Measurements from ENCODE around the gene ZNF787. TPM values are rescaled to one million over a fixed set of nuclear protein-coding genes. Genes with fewer than 3 reads are reported as not detected.

Gene ZNF787
- total and polyA plus RNA-seq, 2 of the 13 experiments (the other 11 are each of a cell fraction or from before 2014, with no cell fraction given): 15.1 to 42.8 TPM

DNA sequence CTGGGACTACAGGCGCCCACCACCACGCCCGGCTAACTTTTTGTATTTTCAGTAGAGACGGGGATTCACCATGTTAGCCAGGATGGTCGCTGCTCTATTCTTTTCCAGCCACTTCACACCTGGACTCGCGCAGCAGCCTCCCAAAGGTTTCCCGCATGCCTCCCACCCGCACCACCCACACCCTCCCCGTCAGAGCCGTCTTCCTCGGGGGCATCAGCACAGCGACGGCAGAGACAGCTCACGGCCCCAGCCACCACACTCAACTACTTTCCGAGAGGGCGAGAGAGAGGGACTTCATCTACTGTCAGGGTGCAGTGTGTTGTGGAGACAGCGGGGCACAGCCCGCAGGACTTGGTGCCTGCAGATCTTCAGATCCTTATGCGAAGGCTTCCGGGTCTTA is 5.6 kb downstream of the ZNF787 start (continued):
- no peak for TF ChIP-seq FOXP4 (CRISPR knock-in tag; IDR thresholded peaks at IDR 0.05)

DNA sequence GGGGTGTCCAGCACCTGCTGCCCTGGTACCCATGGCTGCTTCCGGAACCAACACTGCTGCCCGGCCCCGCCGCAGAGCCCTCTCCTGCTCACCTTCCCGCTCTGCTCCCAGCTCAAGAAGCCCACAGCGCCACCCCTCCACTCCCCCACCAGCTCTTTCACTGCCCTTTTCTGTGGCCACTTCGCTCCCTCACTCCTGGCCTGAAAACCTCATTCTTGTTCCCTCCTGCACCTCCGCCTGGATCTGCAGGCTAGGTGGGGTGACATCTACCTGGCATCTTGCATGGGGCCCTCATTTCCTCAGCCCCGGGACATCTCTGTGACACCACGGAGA is 6.4 kb downstream of the ZNF787 start:
- CTCF ChIA-PET (ENCODE audit: low intra/inter-chr PET ratio, low total read pairs): no interaction called here
- no peak for FAIRE-seq
- peaks cover 8 to 16% of the 10 kb centered on the region in 2 experiments for H3K36me3 ChIP-seq (replicated peaks in 1 of 2; ENCODE audit: control insufficient read depth in 1 of 2, insufficient read depth in 2 of 2, low read length in 2 of 2)

More for the DNA sequence above, 6.4 kb downstream of the ZNF787 start:
- Histone ChIP-seq H3K4me1 (ENCODE audit: insufficient read depth, low read length) (peaks cover 90% of the 10 kb centered on the region), H4K20me1 (ENCODE audit: insufficient read depth, low read length) (peaks cover 92% of the 10 kb centered on the region), H3K4me3 (replicated peaks in 1 of 3; ENCODE audit: insufficient read depth in 1 of 3, low read depth in 2 of 3, low read length in 3 of 3) (no peak overlapping the region), H3K9ac (ENCODE audit: insufficient read depth, low read depth, low read length) (no peak overlapping the region), H3K27me3 (ENCODE audit: control insufficient read depth in 1 of 2, insufficient read depth in 2 of 2, low read length in 2 of 2) (no peaks in the 10 kb centered on the region; a peak in 1 of 5 replicates), H3K4me2 (ENCODE audit: low read depth, low read length) (no peak overlapping the region), H2AFZ (ENCODE audit: low read length) (no peak overlapping the region), H3K27ac (ENCODE audit: extremely low read length, insufficient read depth, low read length) (no peak overlapping the region), H3K9me3 (ENCODE audit: low read length) (no peaks in the 10 kb centered on the region), H3K79me2 (ENCODE audit: insufficient read depth, low read length) (peaks cover 91% of the 10 kb centered on the region)
- intact Hi-C loops (cut with micrococcal nuclease; ENCODE audit: unreplicated experiment): loop anchor here (5.0 kb wide), 1 partner anchor 777 kb away; the partner anchor contains the start of gene KMT5C
- DNase-seq (ENCODE audit: low spot score) (no peak), ATAC-seq (no peak)
- POLR2A ChIA-PET: interaction anchor here (0.7 kb wide), 1 partner anchor 55 kb away, joined by 3 read pairs; no protein-coding TSS in a partner anchor
- no TSS peak for BruUV-seq (replicated peaks)
- TF ChIP-seq RBFOX2 (IDR thresholded peaks at IDR 0.05; ENCODE audit: low read depth, low read length) (peak; percentile 41; the same call in 1 of the 2 replicates), ZNF121 (CRISPR knock-in tag; IDR thresholded peaks at IDR 0.05) (no peak), FOXO4 (CRISPR knock-in tag; conservative IDR thresholded peaks at IDR 0.05) (no peak), ZNF790 (CRISPR knock-in tag; IDR thresholded peaks at IDR 0.05; ENCODE audit: borderline replicate concordance) (no peak), ZNF784 (CRISPR knock-in tag; IDR thresholded peaks at IDR 0.05; ENCODE audit: borderline replicate concordance) (no peak)
- over 99% methylated on average over 10 of the region's 10 CpGs for WGBS (ENCODE audit: low lambda C conversion rate)
- in situ Hi-C loops (cut with HindIII; ENCODE audit: extremely low pct_ligation_motif_present, low pct_unique_long_range_greater_than_20kb): no loop called here

All from HepG2 (cell line).